Esophagus muscularis mucosa (tissue), 4 donors: ENCODE measurements around the gene PDE4D. TPM values are rescaled to one million over a fixed set of nuclear protein-coding genes. Genes with fewer than 3 reads are reported as not detected.

Experiments used
- DNase-seq: peaks from one replicate; pipeline ENCODE4 v3.0.0-alpha.2; 2017; ENCODE audit errors: extremely low spot score
- H3K27ac ChIP-seq, 4 donors: fragments of 200-600 bp; sonication (generic); replicated peaks in 1 of 4; 1 replicate in 3 of 4; 2 replicates in 1 of 4; pipeline ENCODE4 v1.5.1; 2016 to 2019; ENCODE audit warnings: mild to moderate bottlenecking in 1 of 4
- H3K27me3 ChIP-seq, 4 donors: fragments of 200-600 bp; sonication (generic); one replicate each; pipeline versions ENCODE4 v1.5.1 to v1.6.0; 2016 to 2019
- H3K36me3 ChIP-seq, 4 donors: fragments of 200-600 bp; sonication (generic); one replicate each; pipeline ENCODE4 v1.5.1; 2016 to 2019
- H3K4me1 ChIP-seq, 4 donors: fragments of 200-600 bp; sonication (generic); one replicate each; pipeline ENCODE4 v1.5.1; 2016 to 2019
- H3K4me3 ChIP-seq, 4 donors: fragments of 200-600 bp; sonication (generic); 1 replicate in 2 of 4; 2 replicates in 2 of 4; pipeline ENCODE4 v1.5.1; 2016 to 2019; ENCODE audit warnings: mild to moderate bottlenecking in 4 of 4, moderate library complexity in 1 of 4
- H3K9me3 ChIP-seq, 4 donors: fragments of 200-600 bp; sonication (generic); 1 replicate in 3 of 4; 2 replicates in 1 of 4; pipeline ENCODE4 v1.5.1; 2016 to 2019
- CTCF ChIP-seq, 3 experiments: fragments of 200-600 bp in 2 of 3; fragments of 450-650 bp in 1 of 3; sonication (generic) in 2 of 3; IDR thresholded peaks; one replicate each; pipeline ENCODE4 v1.5.1; 2017 to 2019; ENCODE audit warnings: antibody characterized with exemption in 3 of 3, mild to moderate bottlenecking in 2 of 3, moderate library complexity in 1 of 3
- EP300 ChIP-seq: sonication (generic); formaldehyde crosslinking; IDR thresholded peaks from one replicate; pipeline ENCODE4 v1.6.1; 2017; ENCODE audit warnings: antibody characterized with exemption
- POLR2A ChIP-seq: fragments of 450-650 bp; IDR thresholded peaks from one replicate; pipeline ENCODE4 v1.6.1; 2017; ENCODE audit warnings: antibody characterized with exemption, moderate library complexity, mild to moderate bottlenecking, low read depth
- POLR2AphosphoS5 ChIP-seq, 2 donors: sonication (generic); formaldehyde crosslinking; IDR thresholded peaks; one replicate each; pipeline ENCODE4 v1.6.1; 2017; ENCODE audit warnings: antibody characterized with exemption in 2 of 2
- WGBS: methylation state at CpG from one replicate; pipeline ENCODE4 v1.1.5; 2018; 5-methylcytosine and 5-hydroxymethylcytosine counted together
- intact Hi-C: fragments of 100-400 bp; cut with DNase I; formaldehyde crosslinking; loops from one replicate; pipeline ENCODE4 v1.15.1; 2023
- total RNA-seq, 4 donors: library from RNA; depleted of rRNA; stranded (reverse); fragments of >200 nt; gene quantifications; one replicate each; pipeline versions ENCODE4 v1.1.0 to v1.2.1, GENCODE V29; 2016

PDE4D gene
- total RNA-seq, 4 donors from 2014 or later, result 39.2 to 87.0 (median 50.2) TPM

GRCh38 chr5:59092758-59093157 is 800.8 kb downstream of the PDE4D start:
- H3K36me3 ChIP-seq, result no peaks in the 10 kb centered on the region
- TF ChIP-seq POLR2A (no peak), CTCF (IDR thresholded peaks at IDR 0.05) (no peak), EP300 (no peak), POLR2AphosphoS5 (IDR thresholded peaks at IDR 0.05) (no peak)
- H3K4me3 ChIP-seq, result peak overlapping the region; percentile 14 to 32 (median 18)
- H3K9me3 ChIP-seq, result no peaks in the 10 kb centered on the region
- no peaks in the 10 kb centered on the region for H3K27me3 ChIP-seq
- H3K27ac ChIP-seq, result no peak overlapping the region
- no peak for DNase-seq
- H3K4me1 ChIP-seq, result peaks cover 0 to 48% (median 34%) of the 10 kb centered on the region in 4 donors
- intact Hi-C loops, result no loop called here
- 77% methylated on average over 5 of the region's 5 CpGs for WGBS

GRCh38 chr5:59091965-59092364 is 801.6 kb downstream of the PDE4D start:
- Histone ChIP-seq H3K27me3 (no peaks in the 10 kb centered on the region), H3K9me3 (no peaks in the 10 kb centered on the region), H3K4me3 (no peak overlapping the region), H3K4me1 (peaks cover 0 to 40% (median 27%) of the 10 kb centered on the region in 4 donors), H3K27ac (no peak overlapping the region), H3K36me3 (no peaks in the 10 kb centered on the region)
- TF ChIP-seq CTCF (IDR thresholded peaks at IDR 0.05) (no peak), POLR2AphosphoS5 (IDR thresholded peaks at IDR 0.05) (no peak), EP300 (no peak), POLR2A (no peak)
- intact Hi-C loops, result no loop called here
- DNase-seq, result no peak
- WGBS, result 50% methylated on average over 1 of the region's 1 CpG

GRCh38 chr5:59090323-59090722 is 803.2 kb downstream of the PDE4D start:
- intact Hi-C loops, result no loop called here
- 89% methylated on average over 6 of the region's 6 CpGs for WGBS
- TF ChIP-seq POLR2AphosphoS5 (IDR thresholded peaks at IDR 0.05) (no peak), CTCF (IDR thresholded peaks at IDR 0.05) (no peak), POLR2A (no peak), EP300 (no peak)

GRCh38 chr5:59089767-59090166 is 803.8 kb downstream of the PDE4D start:
- Histone ChIP-seq H3K36me3 (no peaks in the 10 kb centered on the region), H3K4me3 (no peak overlapping the region), H3K4me1 (peaks cover 0 to 22% (median 11%) of the 10 kb centered on the region in 4 donors), H3K27me3 (no peaks in the 10 kb centered on the region), H3K9me3 (no peaks in the 10 kb centered on the region), H3K27ac (no peak overlapping the region)
- no peak for DNase-seq
- intact Hi-C loops, result no loop called here
- TF ChIP-seq POLR2A (no peak), EP300 (no peak)
- WGBS, result 82% methylated on average over 3 of the region's 3 CpGs

More at GRCh38 chr5:59090323-59090722, 803.2 kb downstream of the PDE4D start:
- Histone ChIP-seq H3K9me3 (no peaks in the 10 kb centered on the region), H3K4me1 (peaks cover 0 to 28% (median 14%) of the 10 kb centered on the region in 4 donors), H3K36me3 (no peaks in the 10 kb centered on the region), H3K27me3 (no peaks in the 10 kb centered on the region), H3K4me3 (no peak overlapping the region), H3K27ac (no peak overlapping the region)
- DNase-seq, result no peak

GRCh38 chr5:59088546-59088945 is 805.0 kb downstream of the PDE4D start:
- Histone ChIP-seq H3K36me3 (no peaks in the 10 kb centered on the region), H3K9me3 (no peaks in the 10 kb centered on the region), H3K4me3 (no peak overlapping the region), H3K27ac (no peak overlapping the region), H3K27me3 (no peaks in the 10 kb centered on the region), H3K4me1 (peaks cover 0 to 15% (median 11%) of the 10 kb centered on the region in 4 donors)
- TF ChIP-seq POLR2A (no peak), EP300 (no peak), POLR2AphosphoS5 (IDR thresholded peaks at IDR 0.05) (no peak), CTCF (IDR thresholded peaks at IDR 0.05) (no peak)
- no peak for DNase-seq
- intact Hi-C loops, result no loop called here
